HFFc6 (cell line): ENCODE results near the gene SKI. TPM values are rescaled to one million over a fixed set of nuclear protein-coding genes. Genes with fewer than 3 reads are reported as not detected.

Experiments
- DNase-seq: peaks from one replicate; pipeline ENCODE4 v3.0.0-alpha.2; 2018
- H3K27ac Mint-ChIP-seq: 2 replicates; pipeline ENCODE4 v1.8.0; 2020; ENCODE audit warnings: mild to moderate bottlenecking, mixed read lengths
- H3K27me3 Mint-ChIP-seq: 2 replicates; pipeline ENCODE4 v1.8.0; 2021; ENCODE audit warnings: mild to moderate bottlenecking, moderate library complexity, mixed read lengths; ENCODE audit not compliant: insufficient read depth
- H3K36me3 Mint-ChIP-seq: 2 replicates; pipeline ENCODE4 v1.8.0; 2021; ENCODE audit warnings: low read depth, mixed read lengths
- H3K4me1 Mint-ChIP-seq: 2 replicates; pipeline ENCODE4 v1.8.0; 2020; ENCODE audit warnings: low read depth, mixed read lengths
- H3K4me3 Mint-ChIP-seq: 2 replicates; pipeline ENCODE4 v1.8.0; 2020; ENCODE audit warnings: mild to moderate bottlenecking, moderate library complexity, mixed read lengths
- H3K9me3 Mint-ChIP-seq: 2 replicates; pipeline ENCODE4 v1.8.0; 2020; ENCODE audit warnings: mild to moderate bottlenecking, mixed read lengths
- total RNA-seq, 6 experiments: library from RNA; stranded (reverse); fragmentation: NEBNext Ultra II Directional; extraction: Animal tissue kit (Norgen Biotek cat#: 25700); gene quantifications; 2 replicates in 1 of 6; 3 replicates in 5 of 6; pipeline ENCODE4 v1.2.3, GENCODE V29; 2021
- TF ChIP-seq, protein P1 (sequence below): fragments of 200-600 bp; sonication (generic); IDR thresholded peaks from 2 replicates; pipeline ENCODE4 v1.5.0; 2021; ENCODE audit warnings: antibody characterized with exemption, mild to moderate bottlenecking

Gene SKI
- total RNA-seq, 6 experiments from 2014 or later = 63.7 to 76.6 (median 66.1) TPM

DNA sequence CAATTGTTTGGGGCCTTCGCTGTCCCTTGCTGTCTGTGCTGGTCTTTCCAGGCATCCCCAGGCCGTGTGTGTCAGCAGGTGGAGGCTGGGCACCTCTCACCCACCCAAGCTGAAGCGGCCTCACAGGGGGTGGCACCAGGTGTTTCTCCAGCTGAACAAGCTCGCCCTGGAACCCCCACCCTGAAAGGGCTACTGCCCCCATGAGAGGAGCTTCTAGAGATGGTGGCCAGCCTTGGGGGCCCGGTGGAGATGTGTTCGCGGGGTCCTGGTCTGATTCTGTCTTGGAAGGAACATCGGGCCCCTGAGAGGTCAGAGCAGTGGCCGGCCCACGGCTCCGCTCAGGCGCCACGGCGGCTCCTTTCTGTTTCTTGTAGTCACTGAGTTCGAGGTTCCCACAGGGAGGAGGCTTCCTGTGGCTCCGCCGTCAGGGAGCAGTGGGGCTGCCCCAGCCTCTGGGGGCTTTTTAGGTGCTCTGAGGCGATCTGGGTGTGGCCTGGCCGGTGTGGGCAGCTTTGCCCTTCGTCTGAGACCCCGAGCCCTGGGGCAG lies 46.9 kb downstream of the SKI start:
- H3K9me3 Mint-ChIP-seq = 0 out of 2 replicates have a peak, but pooled peaks cover 3% of the 10 kb centered on the region
- peaks cover 9% of the 10 kb centered on the region for H3K36me3 Mint-ChIP-seq
- H3K4me1 Mint-ChIP-seq = peaks cover 41% of the 10 kb centered on the region
- H3K27me3 Mint-ChIP-seq = peaks cover 3% of the 10 kb centered on the region; the same call in 1 of the 2 replicates
- H3K4me3 Mint-ChIP-seq = no peak overlapping the region
- H3K27ac Mint-ChIP-seq = no peak overlapping the region
- no peak for DNase-seq
- TF ChIP-seq, protein P1, sequence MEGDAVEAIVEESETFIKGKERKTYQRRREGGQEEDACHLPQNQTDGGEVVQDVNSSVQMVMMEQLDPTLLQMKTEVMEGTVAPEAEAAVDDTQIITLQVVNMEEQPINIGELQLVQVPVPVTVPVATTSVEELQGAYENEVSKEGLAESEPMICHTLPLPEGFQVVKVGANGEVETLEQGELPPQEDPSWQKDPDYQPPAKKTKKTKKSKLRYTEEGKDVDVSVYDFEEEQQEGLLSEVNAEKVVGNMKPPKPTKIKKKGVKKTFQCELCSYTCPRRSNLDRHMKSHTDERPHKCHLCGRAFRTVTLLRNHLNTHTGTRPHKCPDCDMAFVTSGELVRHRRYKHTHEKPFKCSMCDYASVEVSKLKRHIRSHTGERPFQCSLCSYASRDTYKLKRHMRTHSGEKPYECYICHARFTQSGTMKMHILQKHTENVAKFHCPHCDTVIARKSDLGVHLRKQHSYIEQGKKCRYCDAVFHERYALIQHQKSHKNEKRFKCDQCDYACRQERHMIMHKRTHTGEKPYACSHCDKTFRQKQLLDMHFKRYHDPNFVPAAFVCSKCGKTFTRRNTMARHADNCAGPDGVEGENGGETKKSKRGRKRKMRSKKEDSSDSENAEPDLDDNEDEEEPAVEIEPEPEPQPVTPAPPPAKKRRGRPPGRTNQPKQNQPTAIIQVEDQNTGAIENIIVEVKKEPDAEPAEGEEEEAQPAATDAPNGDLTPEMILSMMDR = no peak

DNA sequence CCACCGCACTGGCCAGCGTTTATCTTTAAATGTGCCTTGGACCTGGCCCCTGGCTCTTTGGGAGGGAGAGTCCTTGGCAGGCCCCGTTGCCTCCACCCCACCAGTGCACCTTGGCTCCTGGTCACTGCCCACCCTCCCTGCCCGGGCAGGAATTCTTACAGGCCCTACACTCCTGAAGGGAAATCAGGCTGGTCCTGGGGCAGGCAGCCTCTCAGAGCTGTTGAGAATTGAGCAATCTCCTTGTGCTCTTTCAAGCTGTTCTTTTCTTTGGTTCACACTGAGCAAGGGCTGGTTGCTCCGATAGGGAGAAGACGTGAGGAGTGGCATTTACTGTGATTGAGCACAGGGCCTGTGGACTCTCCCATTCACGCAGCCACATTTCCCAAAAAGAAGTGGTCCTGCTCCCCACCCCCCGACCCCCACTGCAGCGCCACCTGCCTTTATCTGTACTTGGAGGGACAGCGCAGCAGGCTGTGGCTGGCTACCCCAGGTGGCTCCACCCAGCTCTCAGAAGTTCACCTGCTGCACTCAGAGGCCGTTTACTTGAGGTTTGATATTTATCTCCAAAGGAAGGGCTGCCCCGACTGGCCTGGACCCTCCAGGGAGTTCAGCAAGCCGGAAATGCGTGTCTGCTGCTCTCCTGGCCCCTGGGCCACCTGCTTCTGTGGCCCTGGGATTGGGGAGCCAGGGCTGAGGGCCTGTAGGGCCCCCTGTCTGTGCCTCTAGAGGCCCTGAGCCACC lies 47.8 kb downstream of the SKI start:
- Mint-ChIP-seq H3K4me3 (no peak overlapping the region), H3K4me1 (peaks cover 41% of the 10 kb centered on the region), H3K27me3 (peaks cover 3% of the 10 kb centered on the region; the same call in 1 of the 2 replicates), H3K27ac (peak overlapping the region; percentile 30; the same call in 1 of the 2 replicates), H3K9me3 (0 out of 2 replicates have a peak, but pooled peaks cover 3% of the 10 kb centered on the region), H3K36me3 (peaks cover 9% of the 10 kb centered on the region)
- no peak for DNase-seq
- TF ChIP-seq, protein P1 = no peak

DNA sequence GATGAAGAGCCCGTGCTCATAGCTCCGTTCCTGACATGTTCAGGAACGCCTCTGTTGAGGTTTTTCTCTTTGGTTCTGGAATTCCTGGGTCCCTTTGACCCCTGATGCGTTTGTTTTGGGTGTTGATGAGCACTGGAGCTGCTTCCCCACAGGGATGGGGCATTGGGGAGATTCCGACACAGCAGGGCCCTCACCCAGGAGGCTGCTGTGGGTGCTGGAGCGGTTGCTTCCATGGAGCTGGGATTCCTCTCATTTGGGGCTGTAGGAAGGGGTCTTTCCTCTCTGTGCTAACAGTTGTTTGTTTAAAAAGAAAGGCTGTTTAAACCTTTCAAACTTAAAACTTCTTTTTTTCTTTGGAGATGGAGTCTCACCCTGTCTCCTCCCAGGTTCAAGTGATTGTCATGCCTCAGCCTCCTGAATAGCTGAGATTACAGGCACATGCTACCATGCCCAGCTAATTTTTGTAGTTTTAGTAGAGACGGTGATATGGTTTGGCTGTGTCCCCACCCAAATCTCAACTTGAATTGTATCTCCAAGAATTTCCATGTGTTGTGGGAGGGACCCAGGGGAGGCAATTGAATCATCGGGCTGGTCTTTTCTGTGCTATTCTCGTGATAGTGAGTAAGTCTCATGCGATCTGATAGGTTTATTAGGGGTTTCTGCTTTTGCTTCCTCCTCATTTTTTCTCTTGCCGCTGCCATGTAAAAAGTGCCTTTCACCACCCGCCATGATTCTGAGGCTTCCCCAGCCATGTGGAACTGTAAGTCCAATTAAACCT lies 48.9 kb downstream of the SKI start:
- Mint-ChIP-seq H3K27ac (peak overlapping the region; percentile 55), H3K9me3 (0 out of 2 replicates have a peak, but pooled peaks cover 3% of the 10 kb centered on the region), H3K36me3 (peaks cover 9% of the 10 kb centered on the region), H3K27me3 (peaks cover 3% of the 10 kb centered on the region; the same call in 1 of the 2 replicates), H3K4me1 (peaks cover 38% of the 10 kb centered on the region), H3K4me3 (no peak overlapping the region)
- DNase-seq = peak; percentile 13
- TF ChIP-seq, protein P1 = no peak

DNA sequence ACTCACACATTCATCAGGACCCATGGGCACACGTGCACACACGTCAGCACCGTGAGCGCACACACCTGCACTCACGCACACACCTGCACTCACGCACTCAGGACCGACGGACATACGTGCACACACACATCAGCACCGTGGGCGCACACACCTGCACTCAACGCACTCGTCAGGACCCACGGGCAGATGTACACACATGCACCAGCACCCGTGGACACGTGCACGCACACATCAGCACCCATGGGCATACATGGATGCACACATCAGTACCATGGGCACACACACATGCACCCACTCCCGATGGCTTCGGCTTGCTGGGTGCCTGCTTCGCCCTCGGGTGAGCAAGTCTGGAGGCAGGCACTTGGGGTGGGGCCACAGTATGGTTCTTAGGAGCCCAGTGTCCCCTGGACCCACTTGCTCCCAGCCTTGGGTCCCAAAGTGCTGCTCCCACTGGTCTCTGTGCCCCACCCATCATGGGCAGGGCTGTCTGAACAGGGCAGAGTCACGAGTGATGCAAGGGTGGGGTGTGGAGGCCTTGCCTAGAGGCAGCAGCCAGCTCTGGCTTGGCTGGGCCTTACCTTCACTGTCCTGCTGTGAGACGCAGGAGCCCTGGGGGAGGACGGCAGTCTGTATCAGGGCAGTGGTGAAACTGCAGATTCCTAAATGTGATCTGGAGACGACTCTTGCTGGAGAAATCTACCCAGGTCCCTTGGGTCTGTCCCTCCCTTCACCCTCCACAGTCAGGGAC lies 49.8 kb downstream of the SKI start:
- DNase-seq = no peak
- TF ChIP-seq, protein P1 = no peak
- no peak overlapping the region for H3K4me3 Mint-ChIP-seq
- H3K4me1 Mint-ChIP-seq = peaks cover 35% of the 10 kb centered on the region
- 0 out of 2 replicates have a peak, but pooled peaks cover 3% of the 10 kb centered on the region for H3K9me3 Mint-ChIP-seq
- H3K27ac Mint-ChIP-seq = peak overlapping the region; percentile 55
- H3K27me3 Mint-ChIP-seq = peaks cover 3% of the 10 kb centered on the region; the same call in 1 of the 2 replicates
- peaks cover 9% of the 10 kb centered on the region for H3K36me3 Mint-ChIP-seq
